Transverse colon (tissue), 4 donors: ENCODE measurements around the gene CRYGN.

Experiments
- CTCF ChIP-seq, 5 experiments: fragments of 200-600 bp in 3 of 5; fragments of 450-650 bp in 2 of 5; sonication (generic) in 3 of 5; IDR thresholded peaks; 1 replicate in 2 of 5; 2 replicates in 3 of 5; pipeline ENCODE4 v1.5.1; 2016 to 2017; ENCODE audit warnings: antibody characterized with exemption in 5 of 5, inconsistent platforms in 3 of 5, mild to moderate bottlenecking in 2 of 5, moderate library complexity in 1 of 5
- EP300 ChIP-seq: sonication (generic); formaldehyde crosslinking; IDR thresholded peaks from one replicate; pipeline ENCODE4 v1.6.1; 2017; ENCODE audit warnings: antibody characterized with exemption, low read depth
- POLR2A ChIP-seq: fragments of 450-650 bp; IDR thresholded peaks from one replicate; pipeline ENCODE4 v1.6.1; 2016; ENCODE audit warnings: antibody characterized with exemption, mild to moderate bottlenecking, moderate library complexity
- POLR2AphosphoS5 ChIP-seq, 3 donors: sonication (generic); formaldehyde crosslinking; IDR thresholded peaks; one replicate each; pipeline ENCODE4 v1.6.1; 2016; ENCODE audit warnings: antibody characterized with exemption in 3 of 3

GRCh38 chr7:151484971-151485707 lies 45.2 kb upstream of the CRYGN start:
- TF ChIP-seq CTCF (IDR thresholded peaks at IDR 0.05) (no peak), POLR2AphosphoS5 (IDR thresholded peaks at IDR 0.05) (peak in 1 of 3 donors; percentile 35), POLR2A (no peak), EP300 (no peak)
